SK-N-SH (cell line): ENCODE results near the gene ARAP2.

ENCODE experiments used
- ELF1 ChIP-seq: IDR thresholded peaks from 2 replicates; pipeline ENCODE4 v1.4.0; 2012
- GABPA ChIP-seq: IDR thresholded peaks from 2 replicates; pipeline ENCODE4 v1.4.0; 2012; ENCODE audit warnings: low read depth, mild to moderate bottlenecking
- GATA2 ChIP-seq: sonication (generic); formaldehyde crosslinking; IDR thresholded peaks from 2 replicates; pipeline ENCODE4 v1.5.0; 2020; ENCODE audit warnings: mild to moderate bottlenecking, missing genetic modification reagents
- POLR2AphosphoS5 ChIP-seq: IDR thresholded peaks from 2 replicates; pipeline ENCODE4 v1.6.1; 2012; ENCODE audit warnings: low read depth, low read length
- SIN3A ChIP-seq: IDR thresholded peaks from 2 replicates; pipeline ENCODE4 v1.6.1; 2012; ENCODE audit warnings: low read depth, mild to moderate bottlenecking, low read length, moderate library complexity, borderline replicate concordance
- TAF1 ChIP-seq: IDR thresholded peaks from 2 replicates; pipeline ENCODE4 v1.6.1; 2012; ENCODE audit warnings: low read depth, mild to moderate bottlenecking, low read length, moderate library complexity, borderline replicate concordance
- TCF12 ChIP-seq: IDR thresholded peaks from 2 replicates; pipeline ENCODE4 v1.4.0; 2012
- TF ChIP-seq, protein P1 (sequence below): IDR thresholded peaks from 2 replicates; pipeline ENCODE4 v1.6.1; 2012; ENCODE audit warnings: mild to moderate bottlenecking, low read depth, low read length, moderate library complexity
- TF ChIP-seq, protein P2 (sequence below): IDR thresholded peaks from 2 replicates; pipeline ENCODE4 v1.4.0; 2012; ENCODE audit warnings: low read depth
- TF ChIP-seq, protein P3 (sequence below): fragments of 200-600 bp; sonication (generic); IDR thresholded peaks from 2 replicates; pipeline ENCODE4 v1.6.1; 2017; ENCODE audit warnings: antibody characterized with exemption, mild to moderate bottlenecking, moderate library complexity
- TF ChIP-seq, protein P4 (sequence below): IDR thresholded peaks from 2 replicates; pipeline ENCODE4 v1.4.0; 2012; ENCODE audit warnings: low read depth, borderline replicate concordance
- TF ChIP-seq, protein P5 (sequence below): IDR thresholded peaks from 2 replicates; pipeline ENCODE4 v1.4.0; 2012; ENCODE audit warnings: low read depth, borderline replicate concordance

DNA sequence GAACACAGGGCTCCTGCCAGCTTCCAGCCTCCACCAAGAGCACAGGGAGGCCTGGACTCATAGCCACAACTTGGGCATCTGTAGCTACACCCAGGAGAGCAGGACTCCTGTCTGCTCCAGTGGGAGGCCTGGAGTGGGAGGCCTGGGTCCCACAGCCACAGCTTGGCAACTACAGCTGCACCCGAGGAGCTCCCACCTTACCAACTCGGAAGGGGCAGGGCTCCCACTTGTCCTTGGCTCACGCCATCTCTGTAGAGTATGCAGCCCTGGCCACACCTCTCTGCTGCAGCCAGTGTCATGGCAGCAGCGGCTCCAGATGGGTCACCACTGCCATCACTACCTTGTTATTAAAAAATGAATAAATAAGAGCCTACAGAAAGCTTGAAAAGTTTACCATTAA, 45.5 kb downstream of the ARAP2 start:
- TF ChIP-seq, protein P1, sequence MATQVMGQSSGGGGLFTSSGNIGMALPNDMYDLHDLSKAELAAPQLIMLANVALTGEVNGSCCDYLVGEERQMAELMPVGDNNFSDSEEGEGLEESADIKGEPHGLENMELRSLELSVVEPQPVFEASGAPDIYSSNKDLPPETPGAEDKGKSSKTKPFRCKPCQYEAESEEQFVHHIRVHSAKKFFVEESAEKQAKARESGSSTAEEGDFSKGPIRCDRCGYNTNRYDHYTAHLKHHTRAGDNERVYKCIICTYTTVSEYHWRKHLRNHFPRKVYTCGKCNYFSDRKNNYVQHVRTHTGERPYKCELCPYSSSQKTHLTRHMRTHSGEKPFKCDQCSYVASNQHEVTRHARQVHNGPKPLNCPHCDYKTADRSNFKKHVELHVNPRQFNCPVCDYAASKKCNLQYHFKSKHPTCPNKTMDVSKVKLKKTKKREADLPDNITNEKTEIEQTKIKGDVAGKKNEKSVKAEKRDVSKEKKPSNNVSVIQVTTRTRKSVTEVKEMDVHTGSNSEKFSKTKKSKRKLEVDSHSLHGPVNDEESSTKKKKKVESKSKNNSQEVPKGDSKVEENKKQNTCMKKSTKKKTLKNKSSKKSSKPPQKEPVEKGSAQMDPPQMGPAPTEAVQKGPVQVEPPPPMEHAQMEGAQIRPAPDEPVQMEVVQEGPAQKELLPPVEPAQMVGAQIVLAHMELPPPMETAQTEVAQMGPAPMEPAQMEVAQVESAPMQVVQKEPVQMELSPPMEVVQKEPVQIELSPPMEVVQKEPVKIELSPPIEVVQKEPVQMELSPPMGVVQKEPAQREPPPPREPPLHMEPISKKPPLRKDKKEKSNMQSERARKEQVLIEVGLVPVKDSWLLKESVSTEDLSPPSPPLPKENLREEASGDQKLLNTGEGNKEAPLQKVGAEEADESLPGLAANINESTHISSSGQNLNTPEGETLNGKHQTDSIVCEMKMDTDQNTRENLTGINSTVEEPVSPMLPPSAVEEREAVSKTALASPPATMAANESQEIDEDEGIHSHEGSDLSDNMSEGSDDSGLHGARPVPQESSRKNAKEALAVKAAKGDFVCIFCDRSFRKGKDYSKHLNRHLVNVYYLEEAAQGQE, result no peak
- TF ChIP-seq TCF12 (no peak), POLR2AphosphoS5 (no peak), TAF1 (no peak), ELF1 (no peak), GABPA (no peak), GATA2 (no peak), SIN3A (no peak)
- TF ChIP-seq, protein P2, sequence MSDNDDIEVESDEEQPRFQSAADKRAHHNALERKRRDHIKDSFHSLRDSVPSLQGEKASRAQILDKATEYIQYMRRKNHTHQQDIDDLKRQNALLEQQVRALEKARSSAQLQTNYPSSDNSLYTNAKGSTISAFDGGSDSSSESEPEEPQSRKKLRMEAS, result no peak
- TF ChIP-seq, protein P3, sequence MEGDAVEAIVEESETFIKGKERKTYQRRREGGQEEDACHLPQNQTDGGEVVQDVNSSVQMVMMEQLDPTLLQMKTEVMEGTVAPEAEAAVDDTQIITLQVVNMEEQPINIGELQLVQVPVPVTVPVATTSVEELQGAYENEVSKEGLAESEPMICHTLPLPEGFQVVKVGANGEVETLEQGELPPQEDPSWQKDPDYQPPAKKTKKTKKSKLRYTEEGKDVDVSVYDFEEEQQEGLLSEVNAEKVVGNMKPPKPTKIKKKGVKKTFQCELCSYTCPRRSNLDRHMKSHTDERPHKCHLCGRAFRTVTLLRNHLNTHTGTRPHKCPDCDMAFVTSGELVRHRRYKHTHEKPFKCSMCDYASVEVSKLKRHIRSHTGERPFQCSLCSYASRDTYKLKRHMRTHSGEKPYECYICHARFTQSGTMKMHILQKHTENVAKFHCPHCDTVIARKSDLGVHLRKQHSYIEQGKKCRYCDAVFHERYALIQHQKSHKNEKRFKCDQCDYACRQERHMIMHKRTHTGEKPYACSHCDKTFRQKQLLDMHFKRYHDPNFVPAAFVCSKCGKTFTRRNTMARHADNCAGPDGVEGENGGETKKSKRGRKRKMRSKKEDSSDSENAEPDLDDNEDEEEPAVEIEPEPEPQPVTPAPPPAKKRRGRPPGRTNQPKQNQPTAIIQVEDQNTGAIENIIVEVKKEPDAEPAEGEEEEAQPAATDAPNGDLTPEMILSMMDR, result no peak
- TF ChIP-seq, protein P4, sequence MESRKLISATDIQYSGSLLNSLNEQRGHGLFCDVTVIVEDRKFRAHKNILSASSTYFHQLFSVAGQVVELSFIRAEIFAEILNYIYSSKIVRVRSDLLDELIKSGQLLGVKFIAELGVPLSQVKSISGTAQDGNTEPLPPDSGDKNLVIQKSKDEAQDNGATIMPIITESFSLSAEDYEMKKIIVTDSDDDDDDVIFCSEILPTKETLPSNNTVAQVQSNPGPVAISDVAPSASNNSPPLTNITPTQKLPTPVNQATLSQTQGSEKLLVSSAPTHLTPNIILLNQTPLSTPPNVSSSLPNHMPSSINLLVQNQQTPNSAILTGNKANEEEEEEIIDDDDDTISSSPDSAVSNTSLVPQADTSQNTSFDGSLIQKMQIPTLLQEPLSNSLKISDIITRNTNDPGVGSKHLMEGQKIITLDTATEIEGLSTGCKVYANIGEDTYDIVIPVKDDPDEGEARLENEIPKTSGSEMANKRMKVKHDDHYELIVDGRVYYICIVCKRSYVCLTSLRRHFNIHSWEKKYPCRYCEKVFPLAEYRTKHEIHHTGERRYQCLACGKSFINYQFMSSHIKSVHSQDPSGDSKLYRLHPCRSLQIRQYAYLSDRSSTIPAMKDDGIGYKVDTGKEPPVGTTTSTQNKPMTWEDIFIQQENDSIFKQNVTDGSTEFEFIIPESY, result no peak
- TF ChIP-seq, protein P5, sequence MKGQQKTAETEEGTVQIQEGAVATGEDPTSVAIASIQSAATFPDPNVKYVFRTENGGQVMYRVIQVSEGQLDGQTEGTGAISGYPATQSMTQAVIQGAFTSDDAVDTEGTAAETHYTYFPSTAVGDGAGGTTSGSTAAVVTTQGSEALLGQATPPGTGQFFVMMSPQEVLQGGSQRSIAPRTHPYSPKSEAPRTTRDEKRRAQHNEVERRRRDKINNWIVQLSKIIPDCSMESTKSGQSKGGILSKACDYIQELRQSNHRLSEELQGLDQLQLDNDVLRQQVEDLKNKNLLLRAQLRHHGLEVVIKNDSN, result no peak
